Suprapubic skin (tissue), 4 donors: ENCODE data around the gene ACYP1. TPM values are rescaled to one million over a fixed set of nuclear protein-coding genes. Genes with fewer than 3 reads are reported as not detected.

Source experiments
- DNase-seq, 2 donors: peaks; one replicate each; pipeline ENCODE4 v3.0.0-alpha.2; 2019; ENCODE audit warnings: low spot score in 2 of 2
- H3K27ac ChIP-seq: fragments of 200-600 bp; sonication (generic); one replicate; pipeline ENCODE4 v1.5.1; 2019
- H3K27me3 ChIP-seq: fragments of 200-600 bp; sonication (generic); one replicate; pipeline ENCODE4 v1.5.1; 2019
- H3K36me3 ChIP-seq: fragments of 200-600 bp; sonication (generic); one replicate; pipeline ENCODE4 v1.5.1; 2019
- H3K4me1 ChIP-seq: fragments of 200-600 bp; sonication (generic); one replicate; pipeline ENCODE4 v1.5.1; 2019
- H3K4me3 ChIP-seq: fragments of 200-600 bp; sonication (generic); one replicate; pipeline ENCODE4 v1.5.1; 2019; ENCODE audit warnings: mild to moderate bottlenecking
- H3K9me3 ChIP-seq: fragments of 200-600 bp; sonication (generic); one replicate; pipeline ENCODE4 v1.5.1; 2019
- EP300 ChIP-seq: sonication (generic); formaldehyde crosslinking; IDR thresholded peaks from one replicate; pipeline ENCODE4 v1.6.1; 2017; ENCODE audit warnings: antibody characterized with exemption
- POLR2A ChIP-seq, 2 donors: fragments of 450-650 bp; IDR thresholded peaks; one replicate each; pipeline ENCODE4 v1.6.1; 2017; ENCODE audit warnings: antibody characterized with exemption in 2 of 2, mild to moderate bottlenecking in 2 of 2, moderate library complexity in 2 of 2
- POLR2AphosphoS5 ChIP-seq, 3 donors: sonication (generic); formaldehyde crosslinking; IDR thresholded peaks; one replicate each; pipeline ENCODE4 v1.6.1; 2017; ENCODE audit warnings: antibody characterized with exemption in 3 of 3
- WGBS: methylation state at CpG from one replicate; pipeline ENCODE4 v1.1.5; 2018; 5-methylcytosine and 5-hydroxymethylcytosine counted together
- total RNA-seq, 4 donors: library from RNA; depleted of rRNA; stranded (reverse); fragments of >200 nt; gene quantifications; one replicate each; pipeline ENCODE4 v1.1.0, GENCODE V29; 2016
- TF ChIP-seq, protein P1 (sequence below), 2 donors: fragments of 200-600 bp in 1 of 2; fragments of 450-650 bp in 1 of 2; sonication (generic) in 1 of 2; IDR thresholded peaks; one replicate each; pipeline ENCODE4 v1.5.1; 2016 to 2019; ENCODE audit warnings: antibody characterized with exemption in 2 of 2, mild to moderate bottlenecking in 1 of 2, moderate library complexity in 1 of 2

Gene ACYP1
- total RNA-seq, 4 donors from 2014 or later = 19.2 to 40.6 (median 23.0) TPM

DNA sequence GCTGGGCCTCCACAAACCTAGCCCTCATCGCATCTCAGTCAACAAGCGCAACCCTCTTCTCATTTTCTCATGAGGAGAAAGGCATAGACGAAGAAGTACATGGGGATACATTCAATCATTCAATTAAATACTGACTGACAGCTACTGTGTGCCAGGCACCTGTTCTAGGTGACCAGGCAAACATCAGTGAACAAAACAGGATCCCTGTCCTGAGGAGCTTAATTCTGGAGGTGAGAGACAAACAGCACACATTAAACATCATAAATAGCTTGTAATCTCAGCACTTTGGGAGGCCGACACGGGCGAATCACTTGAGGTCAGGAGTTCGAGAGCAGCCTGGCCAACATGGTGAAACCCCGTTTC lies 362 bp upstream of the ACYP1 start:
- Histone ChIP-seq H3K4me1 (peaks cover 41% of the 10 kb centered on the region), H3K27me3 (no peaks in the 10 kb centered on the region), H3K27ac (peak overlapping the region; percentile 91), H3K36me3 (no peaks in the 10 kb centered on the region), H3K9me3 (no peaks in the 10 kb centered on the region), H3K4me3 (peak overlapping the region; percentile 87)
- WGBS = 60% methylated on average over 8 of the region's 8 CpGs
- no peak for DNase-seq
- no peak for TF ChIP-seq POLR2AphosphoS5 (IDR thresholded peaks at IDR 0.05)
- no peak for TF ChIP-seq EP300
- TF ChIP-seq, protein P1, sequence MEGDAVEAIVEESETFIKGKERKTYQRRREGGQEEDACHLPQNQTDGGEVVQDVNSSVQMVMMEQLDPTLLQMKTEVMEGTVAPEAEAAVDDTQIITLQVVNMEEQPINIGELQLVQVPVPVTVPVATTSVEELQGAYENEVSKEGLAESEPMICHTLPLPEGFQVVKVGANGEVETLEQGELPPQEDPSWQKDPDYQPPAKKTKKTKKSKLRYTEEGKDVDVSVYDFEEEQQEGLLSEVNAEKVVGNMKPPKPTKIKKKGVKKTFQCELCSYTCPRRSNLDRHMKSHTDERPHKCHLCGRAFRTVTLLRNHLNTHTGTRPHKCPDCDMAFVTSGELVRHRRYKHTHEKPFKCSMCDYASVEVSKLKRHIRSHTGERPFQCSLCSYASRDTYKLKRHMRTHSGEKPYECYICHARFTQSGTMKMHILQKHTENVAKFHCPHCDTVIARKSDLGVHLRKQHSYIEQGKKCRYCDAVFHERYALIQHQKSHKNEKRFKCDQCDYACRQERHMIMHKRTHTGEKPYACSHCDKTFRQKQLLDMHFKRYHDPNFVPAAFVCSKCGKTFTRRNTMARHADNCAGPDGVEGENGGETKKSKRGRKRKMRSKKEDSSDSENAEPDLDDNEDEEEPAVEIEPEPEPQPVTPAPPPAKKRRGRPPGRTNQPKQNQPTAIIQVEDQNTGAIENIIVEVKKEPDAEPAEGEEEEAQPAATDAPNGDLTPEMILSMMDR (IDR thresholded peaks at IDR 0.05) = no peak
- no peak for TF ChIP-seq POLR2A (IDR thresholded peaks at IDR 0.05)

- H3K27ac ChIP-seq = peak overlapping the region; percentile 91
- WGBS = 11% methylated on average over 5 of the region's 5 CpGs
- TF ChIP-seq POLR2A (IDR thresholded peaks at IDR 0.05) (no peak), EP300 (no peak), POLR2AphosphoS5 (IDR thresholded peaks at IDR 0.05) (no peak)
- TF ChIP-seq, protein P1 (IDR thresholded peaks at IDR 0.05) = no peak
These were observed 811 bp downstream of the ACYP1 start for GRCh38 chr14:75063013-75063412.

DNA sequence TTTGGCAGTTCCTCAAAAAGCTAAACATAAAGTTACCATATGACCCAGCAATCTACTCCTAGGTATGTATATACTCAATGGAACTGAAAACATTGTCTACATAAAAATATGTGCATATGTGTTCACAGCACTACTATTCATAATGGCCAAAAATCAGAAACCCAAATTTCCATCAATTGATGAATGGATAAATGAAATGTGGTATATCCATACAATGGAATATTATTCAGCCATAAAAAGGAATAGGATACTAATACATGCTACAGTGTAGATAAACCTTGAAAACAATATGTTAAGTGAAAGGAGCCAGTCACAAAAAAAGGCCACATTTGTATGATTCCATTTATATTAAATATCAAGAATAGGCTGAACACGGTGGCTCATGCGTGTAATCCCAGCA lies 3.4 kb downstream of the ACYP1 start:
- Histone ChIP-seq H3K4me1 (peaks cover 23% of the 10 kb centered on the region), H3K36me3 (no peaks in the 10 kb centered on the region), H3K9me3 (no peaks in the 10 kb centered on the region), H3K27ac (no peak overlapping the region), H3K4me3 (no peak overlapping the region), H3K27me3 (no peaks in the 10 kb centered on the region)
- WGBS = 47% methylated on average over 2 of the region's 2 CpGs
- no peak for DNase-seq
- TF ChIP-seq POLR2AphosphoS5 (IDR thresholded peaks at IDR 0.05) = no peak
- no peak for TF ChIP-seq POLR2A (IDR thresholded peaks at IDR 0.05)
- no peak for TF ChIP-seq EP300
- TF ChIP-seq, protein P1 (IDR thresholded peaks at IDR 0.05) = no peak

More at GRCh38 chr14:75063013-75063412, 811 bp downstream of the ACYP1 start:
- H3K4me1 ChIP-seq = peaks cover 29% of the 10 kb centered on the region
- H3K4me3 ChIP-seq = peak overlapping the region; percentile 87
- no peaks in the 10 kb centered on the region for H3K27me3 ChIP-seq
- H3K36me3 ChIP-seq = no peaks in the 10 kb centered on the region
- no peak for DNase-seq
- no peaks in the 10 kb centered on the region for H3K9me3 ChIP-seq

GRCh38 chr14:75059642-75060041 lies 4.2 kb downstream of the ACYP1 start:
- WGBS = 45% methylated on average over 2 of the region's 2 CpGs

GRCh38 chr14:75054421-75054820 lies 9.4 kb downstream of the ACYP1 start:
- DNase-seq = no peak
- TF ChIP-seq POLR2A (IDR thresholded peaks at IDR 0.05) (no peak), EP300 (no peak), POLR2AphosphoS5 (IDR thresholded peaks at IDR 0.05) (no peak)
- TF ChIP-seq, protein P1 (IDR thresholded peaks at IDR 0.05) = no peak
- Histone ChIP-seq H3K9me3 (no peaks in the 10 kb centered on the region), H3K36me3 (no peaks in the 10 kb centered on the region), H3K27me3 (no peaks in the 10 kb centered on the region), H3K4me3 (no peak overlapping the region), H3K4me1 (peaks cover 32% of the 10 kb centered on the region), H3K27ac (no peak overlapping the region)
- WGBS = 39% methylated on average over 1 of the region's 1 CpG

More at GRCh38 chr14:75059642-75060041, 4.2 kb downstream of the ACYP1 start:
- Histone ChIP-seq H3K36me3 (no peaks in the 10 kb centered on the region), H3K27ac (no peak overlapping the region), H3K4me3 (no peak overlapping the region), H3K4me1 (peaks cover 23% of the 10 kb centered on the region), H3K27me3 (no peaks in the 10 kb centered on the region), H3K9me3 (no peaks in the 10 kb centered on the region)
- TF ChIP-seq, protein P1 (IDR thresholded peaks at IDR 0.05) = no peak
- no peak for TF ChIP-seq EP300
- no peak for TF ChIP-seq POLR2AphosphoS5 (IDR thresholded peaks at IDR 0.05)
- TF ChIP-seq POLR2A (IDR thresholded peaks at IDR 0.05) = no peak
- DNase-seq = no peak
